DMS153 treated with DMSO at 0.1 percent for 48 hours (cell line): ENCODE results near the gene SYT6.

Experiments
- DNase-seq: peaks from one replicate; lab custom pipeline; 2025; ENCODE audit not compliant: unreplicated experiment; lab: John Stamatoyannopoulos, UW

The SYT6 gene

GRCh38 chr1:114122941-114123618, 30.6 kb downstream of the SYT6 start:
- DNase-seq, result no peak

- no peak for DNase-seq
Observed at GRCh38 chr1:114118351-114118990, 35.2 kb downstream of the SYT6 start.

GRCh38 chr1:114117654-114118053, 36.0 kb downstream of the SYT6 start:
- DNase-seq, result no peak

GRCh38 chr1:114116086-114116485, 37.6 kb downstream of the SYT6 start:
- DNase-seq, result no peak

GRCh38 chr1:114114185-114115094, 39.2 kb downstream of the SYT6 start:
- DNase-seq, result no peak

GRCh38 chr1:114113411-114114184, 40.1 kb downstream of the SYT6 start:
- DNase-seq, result no peak

GRCh38 chr1:114112775-114113174, 40.9 kb downstream of the SYT6 start:
- DNase-seq, result no peak

GRCh38 chr1:114111731-114112641, 41.7 kb downstream of the SYT6 start:
- DNase-seq, result no peak

- no peak for DNase-seq
Observed at GRCh38 chr1:114109981-114110380, 43.7 kb downstream of the SYT6 start.

- DNase-seq, result no peak
Observed at GRCh38 chr1:114108751-114109255, 44.9 kb downstream of the SYT6 start.

- DNase-seq, result no peak
Observed at GRCh38 chr1:114107474-114108435, 45.9 kb downstream of the SYT6 start.

- no peak for DNase-seq
Observed at GRCh38 chr1:114105421-114105979, 48.2 kb downstream of the SYT6 start.

- no peak for DNase-seq
Observed at GRCh38 chr1:114104949-114105348, 48.7 kb downstream of the SYT6 start.

GRCh38 chr1:114103992-114104391, 49.7 kb downstream of the SYT6 start:
- DNase-seq, result no peak

GRCh38 chr1:114102136-114102535, 51.5 kb downstream of the SYT6 start:
- DNase-seq, result no peak

- DNase-seq, result no peak
Observed at GRCh38 chr1:114100148-114100547, 53.5 kb downstream of the SYT6 start.

- no peak for DNase-seq
Observed at GRCh38 chr1:114099268-114099667, 54.4 kb downstream of the SYT6 start.

GRCh38 chr1:114097109-114097508, 56.6 kb downstream of the SYT6 start:
- DNase-seq, result no peak
